IMR-90 (cell line): Measurements from ENCODE around the gene ZDHHC8. TPM values are rescaled to one million over a fixed set of nuclear protein-coding genes. Genes with fewer than 3 reads are reported as not detected.

Experiments
- ATAC-seq: fragments of 200-7000 bp; cut with Tn5 transposase; 2 replicates; pipeline ENCODE4 v1.9.1; 2020; ENCODE audit warnings: low read depth, mild to moderate bottlenecking, moderate library complexity
- BruUV-seq: library from RNA; stranded (reverse); fragments of 400-500 nt; replicated peaks from 2 replicates; lab custom pipeline; 2021; lab: Mats Ljungman, UMichigan
- CTCF ChIA-PET: fragments of 300-600 bp; formaldehyde crosslinking; extraction: SDS; loops from one replicate; lab custom pipeline; 2021; ENCODE audit warnings: antibody characterized with exemption; lab: Yijun Ruan, JAX
- POLR2A ChIA-PET: fragments of 300-600 bp; sonication (Branson Sonifier 250); formaldehyde crosslinking; loops from one replicate; lab custom pipeline; 2022; ENCODE audit warnings: antibody characterized with exemption; ENCODE audit not compliant: unreplicated experiment; lab: Charles Lee
- DNase-seq: peaks from one replicate; pipeline ENCODE4 v3.0.0; 2013
- H2AFZ ChIP-seq: replicated peaks from 2 replicates; pipeline ENCODE3; 2013; ENCODE audit warnings: low read length, mild to moderate bottlenecking; ENCODE audit not compliant: poor library complexity
- H2AK5ac ChIP-seq: 2 replicates; pipeline ENCODE4 v1.6.1; 2013; ENCODE audit warnings: low read depth, low read length, inconsistent platforms
- H2AK9ac ChIP-seq: replicated peaks from 2 replicates; pipeline ENCODE3; 2013; ENCODE audit warnings: mild to moderate bottlenecking, low read depth, low read length, moderate library complexity; ENCODE audit not compliant: poor library complexity
- H2BK120ac ChIP-seq: 2 replicates; pipeline ENCODE4 v1.6.1; 2013; ENCODE audit warnings: low read depth, low read length, inconsistent platforms
- H2BK15ac ChIP-seq: 3 replicates; pipeline ENCODE4 v1.6.1; 2013; ENCODE audit warnings: low read depth, low read length, inconsistent platforms
- H2BK20ac ChIP-seq: 2 replicates; pipeline ENCODE4 v1.6.1; 2013; ENCODE audit warnings: low read depth, mild to moderate bottlenecking, inconsistent platforms, low read length, moderate library complexity
- H2BK5ac ChIP-seq: 2 replicates; pipeline ENCODE4 v1.6.1; 2013; ENCODE audit warnings: mild to moderate bottlenecking, low read depth, low read length, inconsistent platforms; ENCODE audit not compliant: poor library complexity, severe bottlenecking
- H3K14ac ChIP-seq: replicated peaks from 2 replicates; pipeline ENCODE4 v1.6.1; 2013; ENCODE audit warnings: low read depth, low read length, inconsistent platforms
- H3K18ac ChIP-seq: 2 replicates; pipeline ENCODE4 v1.6.1; 2013; ENCODE audit warnings: low read depth, low read length, control low read depth
- H3K23ac ChIP-seq: 2 replicates; pipeline ENCODE4 v1.6.1; 2013; ENCODE audit warnings: low read depth, low read length, inconsistent platforms
- H3K27ac ChIP-seq: 2 replicates; pipeline ENCODE4 v1.5.1; 2013; ENCODE audit warnings: mild to moderate bottlenecking, control low read depth, low read length; ENCODE audit not compliant: insufficient read depth
- H3K27me3 ChIP-seq: 2 replicates; pipeline ENCODE4 v1.6.1; 2013; ENCODE audit warnings: low read length; ENCODE audit not compliant: control insufficient read depth, insufficient read depth
- H3K36me3 ChIP-seq: 2 replicates; pipeline ENCODE4 v1.6.1; 2013; ENCODE audit warnings: low read length, mixed read lengths; ENCODE audit not compliant: control insufficient read depth, insufficient read depth
- H3K4ac ChIP-seq: 2 replicates; pipeline ENCODE4 v1.6.1; 2013; ENCODE audit warnings: low read depth, low read length, inconsistent platforms
- H3K4me1 ChIP-seq: 2 replicates; pipeline ENCODE4 v1.6.1; 2013; ENCODE audit warnings: low read length, mixed read lengths; ENCODE audit not compliant: control insufficient read depth, insufficient read depth
- H3K4me2 ChIP-seq: 2 replicates; pipeline ENCODE4 v1.6.1; 2013; ENCODE audit warnings: low read depth, mild to moderate bottlenecking, control low read depth, low read length, moderate library complexity
- H3K4me3 ChIP-seq: 2 replicates; pipeline ENCODE4 v1.5.1; 2013; ENCODE audit warnings: low read depth, mild to moderate bottlenecking, control low read depth, low read length, moderate library complexity; ENCODE audit not compliant: insufficient read depth
- H3K56ac ChIP-seq: 2 replicates; pipeline ENCODE4 v1.6.1; 2013; ENCODE audit warnings: low read length, inconsistent platforms; ENCODE audit not compliant: insufficient read depth; ENCODE audit errors: extremely low read depth
- H3K79me1 ChIP-seq, 2 experiments: 2 replicates each; pipeline ENCODE4 v1.6.1; 2013; ENCODE audit warnings: low read length in 2 of 2, inconsistent platforms in 1 of 2, low read depth in 1 of 2
- H3K9ac ChIP-seq: 2 replicates; pipeline ENCODE4 v1.6.1; 2013; ENCODE audit warnings: low read depth, low read length, control low read depth
- H3K9me1 ChIP-seq: 2 replicates; pipeline ENCODE4 v1.6.1; 2013; ENCODE audit warnings: low read length, inconsistent platforms; ENCODE audit not compliant: insufficient read depth
- H3K9me3 ChIP-seq: 2 replicates; pipeline ENCODE4 v1.6.1; 2013; ENCODE audit warnings: low read length; ENCODE audit not compliant: control insufficient read depth, insufficient read depth
- H4K20me1 ChIP-seq: 2 replicates; pipeline ENCODE4 v1.6.1; 2013; ENCODE audit warnings: low read length, inconsistent platforms; ENCODE audit not compliant: insufficient read depth
- H4K5ac ChIP-seq: 2 replicates; pipeline ENCODE4 v1.6.1; 2013; ENCODE audit warnings: mild to moderate bottlenecking, low read depth, low read length, control low read depth
- H4K8ac ChIP-seq, 2 experiments: 2 replicates each; pipeline ENCODE4 v1.6.1; 2013; ENCODE audit warnings: low read depth in 2 of 2, low read length in 2 of 2, control low read depth in 1 of 2, inconsistent platforms in 1 of 2
- H4K91ac ChIP-seq: 2 replicates; pipeline ENCODE4 v1.6.1; 2013; ENCODE audit warnings: low read depth, low read length, inconsistent platforms; ENCODE audit not compliant: insufficient read depth
- CTCF ChIP-seq: conservative IDR thresholded peaks from 2 replicates; pipeline ENCODE4 v1.5.1; 2012; ENCODE audit warnings: mild to moderate bottlenecking, low read depth, low read length, improper control_type of control experiment
- FOS ChIP-seq: fragments of 150-350 bp; IDR thresholded peaks from 2 replicates; pipeline ENCODE4 v1.6.1; 2016; ENCODE audit warnings: low read depth, low read length
- WGBS, 2 experiments: methylation state at CpG; one replicate each; pipeline versions ENCODE4 v1.1.5 to v1.1.7; 2013; ENCODE audit warnings: missing lambda C conversion rate in 2 of 2; ENCODE audit not compliant: insufficient read length in 1 of 2; ENCODE audit errors: extremely low coverage in 2 of 2; 5-methylcytosine and 5-hydroxymethylcytosine counted together
- dilution Hi-C: fragments of 300-500 bp; cut with HindIII; formaldehyde crosslinking; loops from one replicate; pipeline ENCODE4 v1.14.3; 2018; ENCODE audit warnings: low sequenced_read_pairs; ENCODE audit not compliant: unreplicated experiment
- in situ Hi-C: fragments of 300-500 bp; cut with MboI; formaldehyde crosslinking; loops from 3 replicates; pipeline ENCODE4 v1.14.3; 2019; ENCODE audit warnings: low sequenced_read_pairs, inconsistent platforms, mixed read lengths
- intact Hi-C: fragments of 100-400 bp; cut with micrococcal nuclease; formaldehyde crosslinking; loops from 2 replicates; pipeline ENCODE4 v1.10.0; 2022
- polyA plus RNA-seq, 3 experiments: library from polyadenylated mRNA; depleted of rRNA; stranded (reverse); fragments of >200 nt; gene quantifications; 2 replicates each; pipeline ENCODE4 v1.2.3, GENCODE V29; 2012; ENCODE audit warnings: low replicate concordance in 1 of 3
- total RNA-seq: library from RNA; depleted of rRNA; stranded (reverse); fragments of >200 nt; gene quantifications from 2 replicates; pipeline ENCODE4 v1.2.3, GENCODE V29; 2012

The ZDHHC8 gene
- total and polyA plus RNA-seq, 2 of the 4 experiments (the other 2 are of a cell fraction), result 2.5 to 72.6 TPM

- Histone ChIP-seq H2BK5ac (no peak overlapping the region), H4K91ac (no peak overlapping the region), H3K56ac (no peak overlapping the region), H4K5ac (no peak overlapping the region), H3K4me3 (no peak overlapping the region), H4K20me1 (no peaks in the 10 kb centered on the region), H3K9ac (no peak overlapping the region), H3K4ac (no peak overlapping the region), H2BK15ac (no peak overlapping the region), H3K79me1 (no peaks in the 10 kb centered on the region), H3K4me1 (no peaks in the 10 kb centered on the region), H3K9me3 (no peaks in the 10 kb centered on the region), H2AK9ac (no peak overlapping the region), H3K23ac (no peak overlapping the region), H3K4me2 (no peak overlapping the region), H3K18ac (no peak overlapping the region), H3K9me1 (no peaks in the 10 kb centered on the region), H2BK120ac (no peak overlapping the region), H2AK5ac (no peak overlapping the region), H2BK20ac (no peak overlapping the region), H2AFZ (peak overlapping the region; percentile 26), H3K14ac (no peak overlapping the region), H3K27ac (no peak overlapping the region), H3K36me3 (no peaks in the 10 kb centered on the region), H3K27me3 (peaks cover 36% of the 10 kb centered on the region), H4K8ac (no peak overlapping the region)
- in situ Hi-C loops, result no loop called here
- no TSS peak for BruUV-seq
- WGBS, 2 experiments, result 60% methylated on average over 1 of the region's 10 CpGs; no CpG with 5 or more reads in 1 of the 2 experiments
- dilution Hi-C loops, result no loop called here
- intact Hi-C loops, result no loop called here
- TF ChIP-seq CTCF (0 out of 2 replicates have a peak, but pooled peaks have one; percentile 15), FOS (no peak)
- DNase-seq (no peak), ATAC-seq (no peak)
- CTCF ChIA-PET, result interaction anchor here (0.6 kb wide), 1 partner anchor 901 kb away, joined by 3 read pairs; no protein-coding TSS in a partner anchor
- POLR2A ChIA-PET, result no interaction called here
These were observed 54.7 kb downstream of the ZDHHC8 start for GRCh38 chr22:20186183-20186870.
